Keratinocyte (primary cell): ENCODE data around the gene DDX27.

Experiments used
- CTCF ChIP-seq, 3 experiments: IDR thresholded peaks in 1 of 3; conservative IDR thresholded peaks in 1 of 3; optimal IDR thresholded peaks in 1 of 3; 2 replicates in 2 of 3; 3 replicates in 1 of 3; pipeline versions ENCODE3 to v1.5.1; 2011; ENCODE audit warnings: low read length in 3 of 3, mild to moderate bottlenecking in 3 of 3, moderate library complexity in 2 of 3, control low read depth in 1 of 3, inconsistent platforms in 1 of 3; ENCODE audit not compliant: insufficient read depth in 2 of 3; ENCODE audit errors: extremely low read depth in 1 of 3
- EZH2 ChIP-seq: IDR thresholded peaks from one replicate; pipeline ENCODE4 v1.6.1; 2012; ENCODE audit warnings: inconsistent platforms, mild to moderate bottlenecking, low read length, moderate library complexity

- TF ChIP-seq CTCF (optimal IDR thresholded peaks at IDR 0.05 in 1 of 3, IDR thresholded peaks at IDR 0.05 in 1 of 3, conservative IDR thresholded peaks at IDR 0.05 in 1 of 3; ENCODE audit: extremely low read depth in 1 of 3, insufficient read depth in 2 of 3, low read length in 3 of 3): no peak
- TF ChIP-seq EZH2: no peak
Observed at GRCh38 chr20:49234831-49235230, 15.6 kb downstream of the DDX27 start.
